IMR-90 (cell line): ENCODE results near the gene VPS35L. TPM values are rescaled to one million over a fixed set of nuclear protein-coding genes. Genes with fewer than 3 reads are reported as not detected.

Source experiments
- ATAC-seq: fragments of 200-7000 bp; cut with Tn5 transposase; 2 replicates; pipeline ENCODE4 v1.9.1; 2020; ENCODE audit warnings: low read depth, mild to moderate bottlenecking, moderate library complexity
- BruUV-seq: library from RNA; stranded (reverse); fragments of 400-500 nt; replicated peaks from 2 replicates; lab custom pipeline; 2021; lab: Mats Ljungman, UMichigan
- CTCF ChIA-PET: fragments of 300-600 bp; formaldehyde crosslinking; extraction: SDS; loops from one replicate; lab custom pipeline; 2021; ENCODE audit warnings: antibody characterized with exemption; lab: Yijun Ruan, JAX
- POLR2A ChIA-PET: fragments of 300-600 bp; sonication (Branson Sonifier 250); formaldehyde crosslinking; loops from one replicate; lab custom pipeline; 2022; ENCODE audit warnings: antibody characterized with exemption; ENCODE audit not compliant: unreplicated experiment; lab: Charles Lee
- DNase-seq: peaks from one replicate; pipeline ENCODE4 v3.0.0; 2013
- H2AFZ ChIP-seq: replicated peaks from 2 replicates; pipeline ENCODE3; 2013; ENCODE audit warnings: low read length, mild to moderate bottlenecking; ENCODE audit not compliant: poor library complexity
- H2AK5ac ChIP-seq: 2 replicates; pipeline ENCODE4 v1.6.1; 2013; ENCODE audit warnings: low read depth, low read length, inconsistent platforms
- H2AK9ac ChIP-seq: replicated peaks from 2 replicates; pipeline ENCODE3; 2013; ENCODE audit warnings: mild to moderate bottlenecking, low read depth, low read length, moderate library complexity; ENCODE audit not compliant: poor library complexity
- H2BK120ac ChIP-seq: 2 replicates; pipeline ENCODE4 v1.6.1; 2013; ENCODE audit warnings: low read depth, low read length, inconsistent platforms
- H2BK15ac ChIP-seq: 3 replicates; pipeline ENCODE4 v1.6.1; 2013; ENCODE audit warnings: low read depth, low read length, inconsistent platforms
- H2BK20ac ChIP-seq: 2 replicates; pipeline ENCODE4 v1.6.1; 2013; ENCODE audit warnings: low read depth, mild to moderate bottlenecking, inconsistent platforms, low read length, moderate library complexity
- H2BK5ac ChIP-seq: 2 replicates; pipeline ENCODE4 v1.6.1; 2013; ENCODE audit warnings: mild to moderate bottlenecking, low read depth, low read length, inconsistent platforms; ENCODE audit not compliant: poor library complexity, severe bottlenecking
- H3K14ac ChIP-seq: replicated peaks from 2 replicates; pipeline ENCODE4 v1.6.1; 2013; ENCODE audit warnings: low read depth, low read length, inconsistent platforms
- H3K18ac ChIP-seq: 2 replicates; pipeline ENCODE4 v1.6.1; 2013; ENCODE audit warnings: low read depth, low read length, control low read depth
- H3K23ac ChIP-seq: 2 replicates; pipeline ENCODE4 v1.6.1; 2013; ENCODE audit warnings: low read depth, low read length, inconsistent platforms
- H3K27ac ChIP-seq: 2 replicates; pipeline ENCODE4 v1.5.1; 2013; ENCODE audit warnings: mild to moderate bottlenecking, control low read depth, low read length; ENCODE audit not compliant: insufficient read depth
- H3K27me3 ChIP-seq: 2 replicates; pipeline ENCODE4 v1.6.1; 2013; ENCODE audit warnings: low read length; ENCODE audit not compliant: control insufficient read depth, insufficient read depth
- H3K36me3 ChIP-seq: 2 replicates; pipeline ENCODE4 v1.6.1; 2013; ENCODE audit warnings: low read length, mixed read lengths; ENCODE audit not compliant: control insufficient read depth, insufficient read depth
- H3K4ac ChIP-seq: 2 replicates; pipeline ENCODE4 v1.6.1; 2013; ENCODE audit warnings: low read depth, low read length, inconsistent platforms
- H3K4me1 ChIP-seq: 2 replicates; pipeline ENCODE4 v1.6.1; 2013; ENCODE audit warnings: low read length, mixed read lengths; ENCODE audit not compliant: control insufficient read depth, insufficient read depth
- H3K4me2 ChIP-seq: 2 replicates; pipeline ENCODE4 v1.6.1; 2013; ENCODE audit warnings: low read depth, mild to moderate bottlenecking, control low read depth, low read length, moderate library complexity
- H3K4me3 ChIP-seq: 2 replicates; pipeline ENCODE4 v1.5.1; 2013; ENCODE audit warnings: low read depth, mild to moderate bottlenecking, control low read depth, low read length, moderate library complexity; ENCODE audit not compliant: insufficient read depth
- H3K56ac ChIP-seq: 2 replicates; pipeline ENCODE4 v1.6.1; 2013; ENCODE audit warnings: low read length, inconsistent platforms; ENCODE audit not compliant: insufficient read depth; ENCODE audit errors: extremely low read depth
- H3K79me1 ChIP-seq, 2 experiments: 2 replicates each; pipeline ENCODE4 v1.6.1; 2013; ENCODE audit warnings: low read length in 2 of 2, inconsistent platforms in 1 of 2, low read depth in 1 of 2
- H3K9ac ChIP-seq: 2 replicates; pipeline ENCODE4 v1.6.1; 2013; ENCODE audit warnings: low read depth, low read length, control low read depth
- H3K9me1 ChIP-seq: 2 replicates; pipeline ENCODE4 v1.6.1; 2013; ENCODE audit warnings: low read length, inconsistent platforms; ENCODE audit not compliant: insufficient read depth
- H3K9me3 ChIP-seq: 2 replicates; pipeline ENCODE4 v1.6.1; 2013; ENCODE audit warnings: low read length; ENCODE audit not compliant: control insufficient read depth, insufficient read depth
- H4K20me1 ChIP-seq: 2 replicates; pipeline ENCODE4 v1.6.1; 2013; ENCODE audit warnings: low read length, inconsistent platforms; ENCODE audit not compliant: insufficient read depth
- H4K5ac ChIP-seq: 2 replicates; pipeline ENCODE4 v1.6.1; 2013; ENCODE audit warnings: mild to moderate bottlenecking, low read depth, low read length, control low read depth
- H4K8ac ChIP-seq, 2 experiments: 2 replicates each; pipeline ENCODE4 v1.6.1; 2013; ENCODE audit warnings: low read depth in 2 of 2, low read length in 2 of 2, control low read depth in 1 of 2, inconsistent platforms in 1 of 2
- H4K91ac ChIP-seq: 2 replicates; pipeline ENCODE4 v1.6.1; 2013; ENCODE audit warnings: low read depth, low read length, inconsistent platforms; ENCODE audit not compliant: insufficient read depth
- BHLHE40 ChIP-seq: fragments of 150-350 bp; IDR thresholded peaks from 2 replicates; pipeline ENCODE4 v1.6.1; 2016; ENCODE audit warnings: mild to moderate bottlenecking, low read depth, low read length
- CEBPB ChIP-seq: IDR thresholded peaks from 2 replicates; pipeline ENCODE4 v1.6.1; 2012; ENCODE audit warnings: low read depth, low read length, improper control_type of control experiment
- CHD1 ChIP-seq: IDR thresholded peaks from 2 replicates; pipeline ENCODE4 v1.6.1; 2012; ENCODE audit warnings: low read depth, low read length, improper control_type of control experiment
- CTCF ChIP-seq: conservative IDR thresholded peaks from 2 replicates; pipeline ENCODE4 v1.5.1; 2012; ENCODE audit warnings: mild to moderate bottlenecking, low read depth, low read length, improper control_type of control experiment
- ELK1 ChIP-seq: fragments of 150-350 bp; IDR thresholded peaks from 2 replicates; pipeline ENCODE4 v1.6.1; 2016; ENCODE audit warnings: low read depth, mild to moderate bottlenecking, low read length, moderate library complexity, borderline replicate concordance
- FOS ChIP-seq: fragments of 150-350 bp; IDR thresholded peaks from 2 replicates; pipeline ENCODE4 v1.6.1; 2016; ENCODE audit warnings: low read depth, low read length
- MAZ ChIP-seq: IDR thresholded peaks from 2 replicates; pipeline ENCODE4 v1.6.1; 2012; ENCODE audit warnings: low read depth, mild to moderate bottlenecking, low read length, improper control_type of control experiment, moderate library complexity, borderline replicate concordance
- POLR2A ChIP-seq: IDR thresholded peaks from 2 replicates; pipeline ENCODE4 v1.6.1; 2012; ENCODE audit warnings: mild to moderate bottlenecking, low read depth, low read length
- RAD21 ChIP-seq: IDR thresholded peaks from 2 replicates; pipeline ENCODE4 v1.6.1; 2012; ENCODE audit warnings: low read length, improper control_type of control experiment
- RCOR1 ChIP-seq: IDR thresholded peaks from 2 replicates; pipeline ENCODE4 v1.6.1; 2012; ENCODE audit warnings: mild to moderate bottlenecking, low read length, improper control_type of control experiment; ENCODE audit not compliant: insufficient replicate concordance
- RFX5 ChIP-seq: IDR thresholded peaks from 2 replicates; pipeline ENCODE4 v1.8.0; 2012; ENCODE audit warnings: low read depth, mild to moderate bottlenecking, low read length, moderate library complexity
- SMC3 ChIP-seq: fragments of 150-350 bp; IDR thresholded peaks from 2 replicates; pipeline ENCODE4 v1.6.1; 2016; ENCODE audit warnings: low read depth, mild to moderate bottlenecking, antibody characterized with exemption, low read length, moderate library complexity
- WGBS, 2 experiments: methylation state at CpG; one replicate each; pipeline versions ENCODE4 v1.1.5 to v1.1.7; 2013; ENCODE audit warnings: missing lambda C conversion rate in 2 of 2; ENCODE audit not compliant: insufficient read length in 1 of 2; ENCODE audit errors: extremely low coverage in 2 of 2; 5-methylcytosine and 5-hydroxymethylcytosine counted together
- dilution Hi-C: fragments of 300-500 bp; cut with HindIII; formaldehyde crosslinking; loops from one replicate; pipeline ENCODE4 v1.14.3; 2018; ENCODE audit warnings: low sequenced_read_pairs; ENCODE audit not compliant: unreplicated experiment
- in situ Hi-C: fragments of 300-500 bp; cut with MboI; formaldehyde crosslinking; loops from 3 replicates; pipeline ENCODE4 v1.14.3; 2019; ENCODE audit warnings: low sequenced_read_pairs, inconsistent platforms, mixed read lengths
- intact Hi-C: fragments of 100-400 bp; cut with micrococcal nuclease; formaldehyde crosslinking; loops from 2 replicates; pipeline ENCODE4 v1.10.0; 2022
- polyA plus RNA-seq, 3 experiments: library from polyadenylated mRNA; depleted of rRNA; stranded (reverse); fragments of >200 nt; gene quantifications; 2 replicates each; pipeline ENCODE4 v1.2.3, GENCODE V29; 2012; ENCODE audit warnings: low replicate concordance in 1 of 3
- total RNA-seq: library from RNA; depleted of rRNA; stranded (reverse); fragments of >200 nt; gene quantifications from 2 replicates; pipeline ENCODE4 v1.2.3, GENCODE V29; 2012

VPS35L gene
- total and polyA plus RNA-seq, 2 of the 4 experiments (the other 2 are of a cell fraction), result 28.0 to 40.1 TPM

GRCh38 chr16:19716183-19716582 lies 160.7 kb downstream of the VPS35L start:
- in situ Hi-C loops (loop anchor here (5.0 to 25.0 kb wide), 2 partner anchors 171 to 604 kb away; partner anchors contain the start of gene ITPRIPL2), dilution Hi-C loops (no loop called here), intact Hi-C loops (loop anchor here (10.0 kb wide), 1 partner anchor 111 kb away; no protein-coding TSS in a partner anchor)
- Histone ChIP-seq H4K91ac (0 out of 2 replicates have a peak overlapping the region, but pooled peaks have one; percentile 7), H2AFZ (no peak overlapping the region), H3K9me1 (peaks cover 9% of the 10 kb centered on the region), H2BK120ac (peak overlapping the region; percentile 15; the same call in 1 of the 2 replicates), H3K23ac (peak overlapping the region; percentile 87), H3K18ac (no peak overlapping the region), H2AK9ac (peak overlapping the region; percentile 82), H3K9me3 (no peaks in the 10 kb centered on the region), H4K20me1 (peaks cover 9% of the 10 kb centered on the region), H3K4me1 (peaks cover 5% of the 10 kb centered on the region; the same call in 1 of the 2 replicates), H4K5ac (no peak overlapping the region), H2AK5ac (no peak overlapping the region), H4K8ac (peak overlapping the region in 1 of 2 experiments; percentile 33; a peak in 1 of 4 replicates), H3K27me3 (no peaks in the 10 kb centered on the region), H3K14ac (0 out of 2 replicates have a peak overlapping the region, but pooled peaks have one; percentile 76), H3K4ac (no peak overlapping the region), H2BK20ac (no peak overlapping the region), H3K4me2 (peak overlapping the region; percentile 89; the same call in 1 of the 2 replicates), H3K4me3 (no peak overlapping the region), H3K79me1 (peaks cover 48 to 77% of the 10 kb centered on the region in 2 experiments), H3K9ac (no peak overlapping the region), H3K36me3 (peaks cover 20% of the 10 kb centered on the region), H2BK15ac (no peak overlapping the region), H2BK5ac (no peak overlapping the region), H3K27ac (no peak overlapping the region), H3K56ac (no peak overlapping the region)
- DNase-seq, result no peak
- no peak for ATAC-seq
- no CpG with 5 or more reads among the region's 1 CpG for whole genome bisulfite sequencing, 2 experiments
- TF ChIP-seq RCOR1, result no peak
- TF ChIP-seq BHLHE40, result no peak
- TF ChIP-seq RFX5, result no peak
- TF ChIP-seq RAD21, result no peak
- TF ChIP-seq CEBPB, result no peak
- TF ChIP-seq ELK1, result no peak
- no peak for TF ChIP-seq CTCF
- no peak for TF ChIP-seq FOS
- no peak for TF ChIP-seq CHD1
- TF ChIP-seq SMC3, result no peak
- TF ChIP-seq POLR2A, result no peak
- no peak for TF ChIP-seq MAZ
- no TSS peak for BruUV-seq
- CTCF ChIA-PET, result no interaction called here
- POLR2A ChIA-PET, result no interaction called here
